Measurements from ENCODE around the gene ARHGEF9.

The ARHGEF9 gene

GRCh38 chrX:63746715-63747114, 38.3 kb downstream of the ARHGEF9 start:
- in situ Hi-C loops (cut with MboI; ENCODE audit: low sequenced_read_pairs) = no loop called here

- in situ Hi-C loops (cut with MboI; ENCODE audit: low sequenced_read_pairs) = no loop called here
These were observed 38.7 kb downstream of the ARHGEF9 start for GRCh38 chrX:63746278-63746677.

GRCh38 chrX:63744850-63745394, 40.1 kb downstream of the ARHGEF9 start:
- in situ Hi-C loops (cut with MboI; ENCODE audit: low sequenced_read_pairs) = no loop called here

GRCh38 chrX:63743596-63743995, 41.4 kb downstream of the ARHGEF9 start:
- in situ Hi-C loops (cut with MboI; ENCODE audit: low sequenced_read_pairs) = no loop called here

- in situ Hi-C loops (cut with MboI; ENCODE audit: low sequenced_read_pairs) = no loop called here
These were observed 44.6 kb downstream of the ARHGEF9 start for GRCh38 chrX:63740382-63740781.

GRCh38 chrX:63739885-63740284, 45.1 kb downstream of the ARHGEF9 start:
- in situ Hi-C loops (cut with MboI; ENCODE audit: low sequenced_read_pairs) = no loop called here

- in situ Hi-C loops (cut with MboI; ENCODE audit: low sequenced_read_pairs) = no loop called here
These were observed 46.3 kb downstream of the ARHGEF9 start for GRCh38 chrX:63738696-63739095.

- in situ Hi-C loops (cut with MboI; ENCODE audit: low sequenced_read_pairs) = no loop called here
These were observed 47.7 kb downstream of the ARHGEF9 start for GRCh38 chrX:63737131-63737921.

- in situ Hi-C loops (cut with MboI; ENCODE audit: low sequenced_read_pairs) = no loop called here
These were observed 49.1 kb downstream of the ARHGEF9 start for GRCh38 chrX:63735882-63736281.

GRCh38 chrX:63720293-63720692, 64.7 kb downstream of the ARHGEF9 start:
- in situ Hi-C loops (cut with MboI; ENCODE audit: low sequenced_read_pairs) = no loop called here

GRCh38 chrX:63719633-63720032, 65.4 kb downstream of the ARHGEF9 start:
- in situ Hi-C loops (cut with MboI; ENCODE audit: low sequenced_read_pairs) = no loop called here

GRCh38 chrX:63718010-63718694, 66.9 kb downstream of the ARHGEF9 start:
- in situ Hi-C loops (cut with MboI; ENCODE audit: low sequenced_read_pairs) = no loop called here

- in situ Hi-C loops (cut with MboI; ENCODE audit: low sequenced_read_pairs) = no loop called here
These were observed 71.5 kb downstream of the ARHGEF9 start for GRCh38 chrX:63713526-63713925.

- in situ Hi-C loops (cut with MboI; ENCODE audit: low sequenced_read_pairs) = no loop called here
These were observed 76.2 kb downstream of the ARHGEF9 start for GRCh38 chrX:63708801-63709200.

GRCh38 chrX:63702556-63702955, 82.5 kb downstream of the ARHGEF9 start:
- in situ Hi-C loops (cut with MboI; ENCODE audit: low sequenced_read_pairs) = no loop called here

- in situ Hi-C loops (cut with MboI; ENCODE audit: low sequenced_read_pairs) = no loop called here
These were observed 97.9 kb downstream of the ARHGEF9 start for GRCh38 chrX:63686878-63687714.

GRCh38 chrX:63680423-63680822, 104.6 kb downstream of the ARHGEF9 start:
- in situ Hi-C loops (cut with MboI; ENCODE audit: low sequenced_read_pairs) = no loop called here

GRCh38 chrX:63679432-63679831, 105.6 kb downstream of the ARHGEF9 start:
- in situ Hi-C loops (cut with MboI; ENCODE audit: low sequenced_read_pairs) = no loop called here

- in situ Hi-C loops (cut with MboI; ENCODE audit: low sequenced_read_pairs) = no loop called here
These were observed 109.3 kb downstream of the ARHGEF9 start for GRCh38 chrX:63675716-63676115.

- in situ Hi-C loops (cut with MboI; ENCODE audit: low sequenced_read_pairs) = no loop called here
These were observed 111.1 kb downstream of the ARHGEF9 start for GRCh38 chrX:63673896-63674295.

GRCh38 chrX:63664741-63665140, 120.3 kb downstream of the ARHGEF9 start:
- in situ Hi-C loops (cut with MboI; ENCODE audit: low sequenced_read_pairs) = no loop called here
